Activated gamma-delta T cell (primary cell): Measurements from ENCODE around the gene XKR8.
"Not testable (repeated sequence)": the region's sequence is repeated elsewhere in the genome, so short reads cannot be mapped to it uniquely, and the experiment has no call there.

ENCODE experiments used
- DNase-seq: peaks from one replicate; lab custom pipeline; 2025; lab: John Stamatoyannopoulos, UW

The XKR8 gene

GRCh38 chr1:27992276-27992675, 32.5 kb downstream of the XKR8 start:
- no peak for DNase-seq

GRCh38 chr1:27993241-27993640, 33.5 kb downstream of the XKR8 start:
- DNase-seq = no peak

DNA sequence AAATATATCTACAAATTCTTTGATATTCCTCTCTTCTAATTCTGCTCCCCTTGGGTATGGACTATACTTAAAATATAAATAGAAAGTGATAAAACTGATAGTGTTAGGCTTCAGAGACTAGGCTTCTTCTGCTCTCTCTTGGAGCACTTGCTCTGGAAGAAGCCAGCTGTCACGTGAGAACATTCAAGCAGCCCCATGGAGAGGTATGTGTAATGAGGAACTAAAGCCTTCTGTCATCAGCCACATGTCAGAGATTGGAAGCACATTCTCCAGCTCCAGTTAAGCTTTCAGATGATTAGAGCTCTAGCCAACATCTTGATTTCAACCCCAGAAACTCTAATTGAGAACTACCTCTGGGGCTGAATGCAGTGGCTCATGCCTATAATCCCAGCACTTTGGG, 34.3 kb downstream of the XKR8 start:
- DNase-seq = no peak

GRCh38 chr1:27994526-27994925, 34.8 kb downstream of the XKR8 start:
- DNase-seq = not testable (repeated sequence)

DNA sequence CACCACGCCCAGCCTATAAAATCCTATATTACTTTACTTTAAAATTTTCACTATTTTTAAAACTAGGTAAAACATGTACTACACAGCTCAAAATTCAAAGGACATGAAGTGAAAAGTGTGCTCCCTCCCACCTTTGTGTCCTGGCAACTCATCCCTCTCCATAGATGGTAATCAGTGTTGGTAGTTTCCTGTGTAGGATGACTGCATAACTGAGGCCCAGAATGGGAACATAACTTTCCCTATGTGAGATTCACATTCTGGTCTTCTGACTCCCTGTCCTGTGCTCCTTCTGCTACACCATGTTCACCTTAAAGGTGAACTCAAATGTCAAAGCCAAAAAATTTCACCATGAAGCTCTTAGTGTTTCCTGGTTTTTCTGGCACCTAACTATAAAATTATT, 39.3 kb downstream of the XKR8 start:
- DNase-seq = no peak

- no peak for DNase-seq
Observed at GRCh38 chr1:28002600-28002999, 42.8 kb downstream of the XKR8 start.

DNA sequence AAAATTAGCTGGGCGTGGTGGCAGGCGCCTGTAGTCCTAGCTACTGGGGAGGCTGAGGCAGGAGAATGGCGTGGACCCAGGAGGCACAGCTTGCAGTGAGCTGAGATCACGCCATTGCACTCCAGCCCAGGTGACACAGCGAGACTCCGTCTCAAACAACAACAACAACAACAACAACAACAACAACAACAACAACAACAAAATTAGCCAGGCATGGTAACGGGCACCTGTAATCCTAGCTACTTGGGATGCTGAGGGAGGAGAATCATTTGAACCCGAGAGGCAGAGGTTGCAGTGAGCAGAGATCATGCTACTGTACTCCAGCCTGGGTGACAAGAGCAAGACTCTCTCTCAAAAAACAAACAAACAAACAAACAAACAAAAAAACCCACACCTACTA, 43.3 kb downstream of the XKR8 start:
- not testable (repeated sequence) for DNase-seq

- no peak for DNase-seq
Observed at GRCh38 chr1:28010969-28011368, 51.2 kb downstream of the XKR8 start.
